Subcutaneous adipose tissue (tissue), 4 donors: ENCODE measurements around the gene PAX3. TPM values are rescaled to one million over a fixed set of nuclear protein-coding genes. Genes with fewer than 3 reads are reported as not detected.

Experiments
- total RNA-seq, 4 donors: library from RNA; depleted of rRNA; stranded (reverse); fragments of >200 nt; gene quantifications; one replicate each; pipeline ENCODE4 v1.1.0, GENCODE V29; 2016
- TF ChIP-seq, protein P1 (sequence below): fragments of 450-650 bp; IDR thresholded peaks from one replicate; pipeline ENCODE4 v1.5.1; 2016; ENCODE audit warnings: low read depth, mild to moderate bottlenecking, control low read depth, antibody characterized with exemption, moderate library complexity

The PAX3 gene
- total RNA-seq, 4 donors from 2014 or later = 0.51 TPM; not detected in 3

DNA sequence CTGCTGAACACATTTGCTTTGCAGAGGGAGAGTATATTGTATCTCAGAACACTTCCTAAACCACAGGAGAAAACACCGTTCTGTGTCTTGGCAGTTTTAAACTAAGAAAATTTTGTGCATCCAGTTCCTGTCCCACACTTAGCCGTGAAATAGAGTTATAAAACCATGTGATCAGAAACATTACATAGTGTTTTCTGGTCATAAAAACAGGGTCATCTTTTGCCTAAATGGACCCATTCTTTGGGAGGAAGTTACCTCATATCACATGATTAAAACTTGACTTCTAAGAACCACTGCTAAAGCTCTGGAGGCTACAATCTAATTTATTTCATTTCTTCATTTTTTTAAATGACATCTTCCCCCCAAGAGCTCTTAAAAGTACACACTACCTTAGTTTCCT is 138.7 kb downstream of the PAX3 start:
- TF ChIP-seq, protein P1, sequence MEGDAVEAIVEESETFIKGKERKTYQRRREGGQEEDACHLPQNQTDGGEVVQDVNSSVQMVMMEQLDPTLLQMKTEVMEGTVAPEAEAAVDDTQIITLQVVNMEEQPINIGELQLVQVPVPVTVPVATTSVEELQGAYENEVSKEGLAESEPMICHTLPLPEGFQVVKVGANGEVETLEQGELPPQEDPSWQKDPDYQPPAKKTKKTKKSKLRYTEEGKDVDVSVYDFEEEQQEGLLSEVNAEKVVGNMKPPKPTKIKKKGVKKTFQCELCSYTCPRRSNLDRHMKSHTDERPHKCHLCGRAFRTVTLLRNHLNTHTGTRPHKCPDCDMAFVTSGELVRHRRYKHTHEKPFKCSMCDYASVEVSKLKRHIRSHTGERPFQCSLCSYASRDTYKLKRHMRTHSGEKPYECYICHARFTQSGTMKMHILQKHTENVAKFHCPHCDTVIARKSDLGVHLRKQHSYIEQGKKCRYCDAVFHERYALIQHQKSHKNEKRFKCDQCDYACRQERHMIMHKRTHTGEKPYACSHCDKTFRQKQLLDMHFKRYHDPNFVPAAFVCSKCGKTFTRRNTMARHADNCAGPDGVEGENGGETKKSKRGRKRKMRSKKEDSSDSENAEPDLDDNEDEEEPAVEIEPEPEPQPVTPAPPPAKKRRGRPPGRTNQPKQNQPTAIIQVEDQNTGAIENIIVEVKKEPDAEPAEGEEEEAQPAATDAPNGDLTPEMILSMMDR = no peak

DNA sequence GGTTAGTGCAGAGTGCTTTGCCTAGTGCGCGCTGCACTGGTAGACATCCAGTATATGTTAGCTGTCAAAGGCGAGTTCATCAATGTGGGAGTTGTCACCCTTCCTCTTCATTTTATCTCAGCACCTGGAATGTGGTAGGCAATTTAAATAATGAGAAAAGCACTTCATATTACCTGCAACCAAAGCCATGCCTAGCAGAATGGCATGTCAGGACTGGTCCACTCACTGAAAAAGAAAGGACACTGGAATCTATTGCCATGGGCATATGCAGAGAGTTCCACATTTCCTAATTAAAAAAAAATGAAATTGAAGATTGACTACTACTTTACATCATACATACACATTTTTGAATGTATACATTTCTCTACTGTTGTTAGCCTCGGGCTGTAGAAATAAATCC is 139.6 kb downstream of the PAX3 start:
- TF ChIP-seq, protein P1 = no peak

Other genes with a start within 250 kb of the PAX3 start
- gene SGPP2, start 125.5 kb upstream of the PAX3 start, total RNA-seq = under 1 TPM in 1 of 4 donors, not detected in 3; 0.16 TPM